Parathyroid adenoma (tissue), 2 donors: ENCODE data around the gene ADA.

Experiments
- H2AFZ ChIP-seq: fragments of 300-600 bp; sonication (generic); one replicate; pipeline ENCODE4 v1.7.0; 2017; ENCODE audit warnings: antibody characterized with exemption, mild to moderate bottlenecking
- H3K27ac ChIP-seq: fragments of 300-600 bp; sonication (generic); one replicate; pipeline ENCODE4 v1.7.0; 2017
- H3K27me3 ChIP-seq: fragments of 300-600 bp; sonication (generic); one replicate; pipeline ENCODE4 v1.7.0; 2017; ENCODE audit warnings: low read length; ENCODE audit not compliant: control insufficient read depth, insufficient read depth
- H3K36me3 ChIP-seq: fragments of 300-600 bp; sonication (generic); one replicate; pipeline ENCODE4 v1.7.0; 2017; ENCODE audit warnings: low read length; ENCODE audit not compliant: control insufficient read depth, insufficient read depth
- H3K4me1 ChIP-seq: fragments of 300-600 bp; sonication (generic); one replicate; pipeline ENCODE4 v1.7.0; 2017; ENCODE audit warnings: control low read depth
- H3K4me2 ChIP-seq: fragments of 300-600 bp; sonication (generic); one replicate; pipeline ENCODE4 v1.7.0; 2017; ENCODE audit warnings: low read length
- H3K4me3 ChIP-seq: fragments of 300-600 bp; sonication (generic); one replicate; pipeline ENCODE4 v1.7.0; 2017; ENCODE audit warnings: low read depth, low read length
- H3K79me2 ChIP-seq: fragments of 300-600 bp; sonication (generic); one replicate; pipeline ENCODE4 v1.7.0; 2017; ENCODE audit warnings: control low read depth
- H3K9ac ChIP-seq: fragments of 300-600 bp; sonication (generic); one replicate; pipeline ENCODE4 v1.7.0; 2017; ENCODE audit warnings: mild to moderate bottlenecking
- H3K9me3 ChIP-seq: fragments of 300-600 bp; sonication (generic); one replicate; pipeline ENCODE4 v1.7.0; 2017; ENCODE audit warnings: low read length; ENCODE audit not compliant: control insufficient read depth
- CTCF ChIP-seq: fragments of 300-600 bp; sonication (generic); IDR thresholded peaks from one replicate; pipeline ENCODE4 v1.7.0; 2017; ENCODE audit warnings: antibody characterized with exemption, mild to moderate bottlenecking
- donor health status: primary hyperparathyroidism.

Gene ADA

GRCh38 chr20:44596010-44596409, 55.5 kb downstream of the ADA start:
- Histone ChIP-seq H3K4me1 (peaks cover 3% of the 10 kb centered on the region), H2AFZ (no peak overlapping the region), H3K9ac (no peak overlapping the region), H3K4me3 (no peak overlapping the region), H3K36me3 (no peaks in the 10 kb centered on the region), H3K27me3 (no peaks in the 10 kb centered on the region), H3K9me3 (no peaks in the 10 kb centered on the region), H3K79me2 (peaks cover 44% of the 10 kb centered on the region), H3K4me2 (no peak overlapping the region), H3K27ac (no peak overlapping the region)
- TF ChIP-seq CTCF = no peak

DNA sequence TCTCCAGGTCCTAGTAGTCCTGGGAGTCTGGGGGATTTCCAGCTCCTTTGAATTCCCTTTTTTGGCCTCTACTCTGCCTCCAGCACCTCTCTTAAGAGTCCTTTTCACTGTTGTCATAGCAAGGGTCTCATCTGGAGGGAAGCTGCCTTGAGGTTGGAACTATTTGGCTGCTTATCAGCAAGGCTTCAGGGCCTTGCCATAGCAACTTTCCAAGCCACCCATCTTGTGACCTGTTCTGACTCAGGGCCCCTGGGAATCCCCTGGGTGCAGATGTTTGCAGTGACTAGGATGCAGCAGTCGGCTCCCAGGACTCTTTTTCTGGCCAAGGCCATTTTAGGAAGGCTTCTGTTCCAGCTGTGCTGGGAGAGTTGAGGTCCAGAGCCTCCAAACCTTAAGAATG, 56.8 kb downstream of the ADA start:
- Histone ChIP-seq H3K27ac (no peak overlapping the region), H3K9me3 (no peaks in the 10 kb centered on the region), H3K4me1 (no peaks in the 10 kb centered on the region), H3K36me3 (no peaks in the 10 kb centered on the region), H2AFZ (no peak overlapping the region), H3K9ac (no peak overlapping the region), H3K4me2 (no peak overlapping the region), H3K4me3 (no peak overlapping the region), H3K79me2 (peaks cover 55% of the 10 kb centered on the region), H3K27me3 (no peaks in the 10 kb centered on the region)
- TF ChIP-seq CTCF = no peak

- Histone ChIP-seq H3K36me3 (no peaks in the 10 kb centered on the region), H3K4me1 (no peaks in the 10 kb centered on the region), H2AFZ (no peak overlapping the region)
Measured at GRCh38 chr20:44593751-44594150, 57.7 kb downstream of the ADA start.

DNA sequence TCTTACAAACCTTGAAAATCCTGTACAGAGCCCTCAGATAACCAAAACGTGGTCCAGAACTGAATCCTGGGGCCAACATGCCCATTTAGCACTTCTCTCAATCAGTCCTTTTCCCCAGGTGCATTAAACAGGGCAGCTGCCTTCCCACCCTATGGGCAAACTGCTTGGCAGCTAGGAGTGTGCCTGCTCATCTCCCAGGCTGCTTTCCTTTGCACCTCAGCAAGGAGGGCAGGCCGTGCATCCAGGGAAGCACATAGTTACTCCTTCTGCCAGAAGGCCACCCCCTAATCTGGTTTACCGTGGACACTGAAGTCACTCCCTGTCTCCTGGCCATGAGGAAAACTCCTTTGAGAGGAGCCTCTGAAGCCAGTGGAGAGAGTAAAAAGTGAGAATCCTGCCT, 59.1 kb downstream of the ADA start:
- Histone ChIP-seq H3K27ac (no peak overlapping the region), H3K4me1 (no peaks in the 10 kb centered on the region)

More at GRCh38 chr20:44593751-44594150, 57.7 kb downstream of the ADA start:
- TF ChIP-seq CTCF = no peak
- Histone ChIP-seq H3K27ac (no peak overlapping the region), H3K9me3 (no peaks in the 10 kb centered on the region), H3K4me2 (no peak overlapping the region), H3K4me3 (no peak overlapping the region), H3K9ac (no peak overlapping the region), H3K79me2 (peaks cover 53% of the 10 kb centered on the region), H3K27me3 (no peaks in the 10 kb centered on the region)

More for the DNA sequence above, 59.1 kb downstream of the ADA start:
- H3K27me3 ChIP-seq = no peaks in the 10 kb centered on the region
- TF ChIP-seq CTCF = no peak
- no peaks in the 10 kb centered on the region for H3K36me3 ChIP-seq
- H3K4me3 ChIP-seq = no peak overlapping the region
- H3K79me2 ChIP-seq = peaks cover 49% of the 10 kb centered on the region
- H3K4me2 ChIP-seq = no peak overlapping the region
- no peak overlapping the region for H3K9ac ChIP-seq
- H3K9me3 ChIP-seq = no peaks in the 10 kb centered on the region
- no peak overlapping the region for H2AFZ ChIP-seq
